DMS53 treated with DMSO at 0.1 percent for 48 hours (cell line): ENCODE measurements around the gene ACADVL.
"Not testable (repeated sequence)": the region's sequence is repeated elsewhere in the genome, so short reads cannot be mapped to it uniquely, and the experiment has no call there.

Experiments used
- DNase-seq: peaks from one replicate; lab custom pipeline; 2025; ENCODE audit not compliant: unreplicated experiment; lab: John Stamatoyannopoulos, UW

Gene ACADVL

DNA sequence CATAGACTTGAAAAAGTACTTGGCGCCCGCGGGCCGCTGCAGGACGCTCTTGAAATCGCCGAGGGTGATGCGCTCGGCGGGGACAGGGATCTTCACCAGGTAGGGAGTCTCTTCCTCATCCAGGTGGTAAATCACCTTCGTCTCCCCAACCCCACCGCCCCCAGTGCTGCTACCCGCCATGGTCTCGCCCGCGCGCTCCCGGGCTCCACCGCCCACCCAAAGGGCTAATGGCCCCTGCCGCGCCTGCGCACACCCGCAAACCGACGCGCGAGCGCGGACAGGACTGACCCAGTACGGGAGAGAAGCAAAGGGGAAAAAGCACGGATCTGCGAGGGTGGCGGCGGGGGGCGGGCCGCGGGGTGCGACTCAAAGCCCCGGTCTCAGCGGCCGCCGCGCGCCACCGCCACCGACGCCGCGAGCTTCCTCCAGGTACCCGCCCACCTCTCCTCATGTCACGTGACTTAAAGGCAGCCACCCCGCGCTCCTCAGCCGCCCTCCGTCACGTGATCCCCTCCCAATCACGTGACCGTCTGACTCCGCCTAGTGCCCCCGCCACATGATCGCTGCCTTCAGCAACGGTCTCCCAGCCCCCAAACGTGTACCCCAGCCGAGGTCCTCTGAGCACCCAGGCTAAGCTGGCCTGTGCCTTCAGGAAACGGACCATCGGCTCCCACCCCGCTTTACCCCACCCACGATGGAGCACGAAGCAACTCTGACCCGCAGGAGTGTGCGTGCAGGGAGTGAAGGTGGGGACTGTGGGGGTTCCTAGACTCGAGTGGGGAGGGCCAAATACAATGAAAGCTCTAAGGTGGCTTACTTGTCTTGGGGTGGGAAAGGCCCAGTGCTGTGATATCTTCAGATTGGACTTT, 14.6 kb downstream of the ACADVL start, which contains the start of gene DVL2:
DVL2 (minus strand) TSS at position 435 of the 869 bp plus-strand sequence; CDS start at position 180, 255 bp downstream.
- DNase-seq = peak; percentile 92

DNA sequence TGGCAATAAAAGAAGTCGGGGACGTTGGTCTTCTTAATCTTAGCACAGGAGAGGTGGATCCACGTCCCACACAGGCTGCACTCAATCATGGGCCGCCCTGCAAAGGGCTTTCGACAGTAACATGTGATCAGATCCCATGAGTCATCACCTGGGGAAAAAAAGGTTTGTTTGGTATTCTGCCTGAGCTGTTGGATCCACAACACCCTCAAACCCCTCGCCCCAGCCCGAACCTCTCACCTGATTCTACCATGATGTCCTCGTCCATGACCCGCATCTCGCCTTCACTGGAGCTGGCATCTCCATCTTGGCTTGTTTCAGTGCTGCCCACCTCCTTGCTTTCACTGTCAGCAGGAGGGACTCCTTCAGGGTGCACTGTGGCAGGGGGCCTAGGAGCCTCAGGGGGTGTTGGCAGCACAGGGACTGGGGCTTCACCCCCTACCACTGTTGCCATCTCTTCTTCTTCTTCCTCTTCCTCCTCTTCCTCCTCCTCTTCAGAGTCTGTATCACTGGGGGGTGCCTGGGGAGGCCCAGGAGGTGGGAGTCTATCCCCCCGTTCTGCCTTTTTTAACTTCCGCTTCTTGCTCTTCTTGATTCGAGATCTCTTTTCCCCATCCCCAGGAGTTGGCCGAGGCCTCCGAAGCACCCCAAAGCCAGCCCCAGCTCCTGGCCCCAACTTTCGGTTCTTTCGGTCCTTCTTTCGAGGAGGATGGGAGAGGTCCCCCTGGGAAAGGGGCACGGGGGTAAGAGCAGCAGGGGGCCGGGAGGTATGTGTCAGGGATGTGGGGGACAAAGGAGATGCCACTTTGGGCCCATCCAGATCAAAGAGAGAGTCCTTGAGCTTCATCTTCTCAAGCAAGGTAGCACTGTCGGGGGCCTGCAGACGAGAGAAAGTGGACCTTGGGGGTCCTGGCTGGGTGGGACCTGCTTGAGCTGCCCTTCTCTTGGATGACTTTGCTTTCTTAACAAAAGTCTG, 16.2 kb downstream of the ACADVL start:
- no peak for DNase-seq

DNA sequence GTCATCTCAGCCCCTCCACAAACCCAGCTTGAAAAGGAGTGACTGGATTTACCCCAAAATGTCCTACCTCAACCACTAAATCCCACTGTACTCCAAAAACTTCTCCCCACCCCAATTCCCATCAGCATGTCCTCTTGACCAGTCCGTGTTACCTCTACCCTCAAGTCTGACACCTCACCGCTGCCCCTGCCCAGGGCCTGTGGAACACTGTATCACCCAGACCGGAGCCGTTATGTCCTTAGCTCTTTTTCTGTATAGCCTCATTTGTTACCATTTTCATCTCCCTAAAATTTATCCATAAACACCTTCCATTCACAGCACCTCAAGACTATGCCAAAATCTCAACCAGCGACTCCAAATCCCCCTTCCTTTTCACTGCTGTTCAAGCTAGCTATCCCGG, 17.1 kb downstream of the ACADVL start:
- no peak for DNase-seq

DNA sequence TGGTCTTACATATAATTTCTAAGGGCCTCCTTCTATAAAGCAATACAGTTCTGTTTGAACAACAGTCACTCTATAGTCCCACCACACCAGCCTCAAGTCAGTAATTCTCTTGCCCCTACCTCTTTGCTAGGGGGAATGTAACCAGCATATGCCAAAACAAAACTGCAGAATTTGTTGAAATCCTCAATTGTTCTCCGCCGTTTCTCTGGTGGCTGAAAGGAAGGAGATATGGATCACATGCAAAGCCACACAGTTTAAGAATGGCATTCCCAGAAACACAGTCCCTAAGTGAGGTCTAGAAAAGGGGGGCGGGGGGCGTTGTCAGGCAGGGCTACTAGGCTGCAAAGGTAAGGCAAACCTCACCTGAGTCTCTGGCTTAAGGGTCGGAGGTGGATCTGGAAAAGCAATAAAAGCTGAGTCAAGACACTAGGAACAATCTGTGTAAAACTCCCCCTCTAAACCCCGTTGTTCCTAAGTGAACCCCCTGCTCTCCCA, 17.6 kb downstream of the ACADVL start:
- no peak for DNase-seq

DNA sequence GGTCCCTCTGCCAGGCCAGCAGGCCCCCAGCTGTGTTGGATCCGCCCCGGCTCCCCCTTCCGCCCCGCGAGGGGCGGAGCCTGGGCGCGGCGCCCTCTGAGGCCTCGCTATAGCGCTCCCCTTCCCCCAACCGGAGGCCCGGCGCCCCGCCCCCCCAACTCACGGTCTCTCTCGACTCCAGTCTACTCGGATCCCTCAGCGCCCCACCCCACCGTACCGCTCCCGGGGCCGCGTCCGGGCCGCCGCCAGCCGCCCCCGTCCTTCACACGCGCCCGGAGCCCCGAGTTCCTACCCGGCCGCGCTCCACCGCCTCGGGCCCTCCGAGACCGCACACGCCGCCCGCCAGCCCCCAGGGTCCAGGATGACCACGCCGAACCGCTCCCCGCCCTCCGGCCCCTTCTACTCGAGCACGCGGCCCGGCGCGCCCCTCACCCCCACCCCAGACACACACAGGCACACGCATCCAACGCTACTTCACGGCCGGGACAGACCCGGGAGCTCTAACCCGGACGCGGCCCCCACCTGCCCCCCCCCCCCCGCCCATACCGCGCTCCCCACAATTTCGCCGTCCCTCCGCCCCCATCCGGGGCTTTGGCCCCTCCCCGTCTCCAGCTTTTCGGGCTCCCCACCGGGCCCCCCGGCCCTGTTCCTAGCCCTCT, 18.2 kb downstream of the ACADVL start:
- DNase-seq = no peak

DNA sequence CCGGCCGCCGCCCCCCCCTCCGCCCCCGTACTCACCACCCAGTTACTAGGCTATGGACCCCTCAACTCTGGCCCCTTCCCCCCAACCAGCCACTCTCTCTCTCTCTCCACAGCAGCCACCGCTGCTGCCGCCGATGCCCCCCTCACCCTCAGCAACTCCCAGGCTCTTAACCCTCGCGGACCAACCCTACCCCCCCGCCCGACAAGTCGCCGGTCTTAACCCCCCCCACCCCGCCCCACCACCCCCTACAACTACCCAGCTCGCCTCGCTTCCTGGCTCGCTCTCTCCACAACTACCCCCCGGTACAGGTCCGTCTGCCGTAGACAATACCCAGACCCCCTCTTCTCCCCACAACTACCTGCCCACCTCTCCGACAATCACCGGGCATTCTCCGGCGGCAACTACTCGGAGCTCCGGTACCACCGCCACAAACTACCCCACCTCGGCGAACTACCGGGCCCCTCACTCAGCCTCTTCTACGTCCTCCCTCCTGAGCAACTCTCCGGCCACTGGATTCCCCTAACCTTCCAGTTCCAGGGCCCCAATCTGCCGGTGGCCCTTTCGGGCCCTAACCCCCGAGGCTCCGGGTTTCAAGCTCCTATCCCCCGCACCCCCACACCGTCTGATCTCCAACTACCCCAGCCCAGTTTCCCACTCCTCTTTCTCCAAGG, 18.8 kb downstream of the ACADVL start:
- no peak for DNase-seq

DNA sequence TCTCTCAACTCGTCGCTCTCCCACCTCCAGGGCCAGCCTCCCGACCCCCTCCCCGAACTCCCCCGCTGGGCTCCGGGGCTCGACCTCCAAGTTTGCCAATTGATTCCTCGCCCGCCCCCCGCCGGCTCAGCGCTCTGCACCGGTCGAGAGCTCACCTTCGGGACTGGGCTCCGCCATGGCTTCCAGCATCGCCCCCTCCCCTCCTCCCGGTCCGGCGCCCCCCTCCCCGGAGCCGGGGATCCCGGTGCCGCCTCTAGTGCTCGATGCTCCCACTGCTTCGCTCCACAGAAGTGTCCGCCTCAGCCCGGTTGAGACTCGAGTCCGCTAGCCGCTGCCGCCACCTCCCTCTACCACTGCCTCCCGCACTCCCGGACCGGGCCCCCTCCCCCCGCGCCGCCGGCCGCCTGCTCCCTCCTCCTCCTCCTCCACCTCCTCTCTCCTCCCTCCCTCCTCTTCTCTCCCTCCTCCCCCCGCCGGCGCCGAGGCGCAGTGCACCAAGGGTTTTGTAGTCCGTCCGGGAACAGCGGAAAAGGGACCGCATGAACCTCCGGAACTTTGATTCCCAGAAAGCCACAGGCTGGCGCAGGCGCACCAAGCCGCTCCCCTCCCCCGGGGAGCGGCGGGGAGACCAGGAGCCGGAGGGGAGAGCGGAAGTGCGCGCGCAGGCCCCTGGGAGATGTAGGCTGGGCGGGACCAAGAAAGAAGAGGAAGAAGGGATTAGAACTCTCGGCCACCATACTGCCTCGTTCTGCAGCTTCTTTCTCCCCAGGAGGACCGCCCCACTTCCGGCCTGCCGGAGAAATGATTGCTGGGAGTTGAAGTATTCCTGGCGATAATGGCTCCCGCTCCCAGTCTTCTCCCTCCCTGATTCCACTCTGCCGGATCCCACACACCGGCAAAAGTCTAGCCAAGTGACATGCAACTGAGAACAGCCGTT, 19.6 kb downstream of the ACADVL start, which contains the start of gene PHF23:
PHF23 (minus strand) TSS at position 367 of the 937 bp plus-strand sequence; CDS start at position 189, 178 bp downstream.
- peak; percentile 99 for DNase-seq

DNA sequence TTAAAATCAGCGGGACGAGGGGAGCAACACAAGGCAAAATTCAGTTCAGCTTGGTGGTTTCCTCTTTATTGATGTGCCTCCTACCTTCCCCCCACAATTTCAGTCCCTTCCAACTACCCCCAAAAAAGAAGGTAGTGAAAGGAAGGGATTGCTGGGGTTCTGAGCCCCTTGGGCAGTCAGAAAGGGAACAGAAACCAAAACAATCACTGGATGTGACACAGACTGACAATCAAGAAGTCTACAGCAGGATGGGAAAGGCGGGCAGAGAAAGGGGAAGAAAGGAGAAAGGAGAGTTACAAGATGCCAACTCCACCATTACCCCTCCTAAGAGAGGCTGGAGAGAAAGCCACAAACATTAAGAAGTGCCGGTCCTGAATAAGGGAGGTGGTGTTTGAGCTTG, 20.6 kb downstream of the ACADVL start:
- no peak for DNase-seq

DNA sequence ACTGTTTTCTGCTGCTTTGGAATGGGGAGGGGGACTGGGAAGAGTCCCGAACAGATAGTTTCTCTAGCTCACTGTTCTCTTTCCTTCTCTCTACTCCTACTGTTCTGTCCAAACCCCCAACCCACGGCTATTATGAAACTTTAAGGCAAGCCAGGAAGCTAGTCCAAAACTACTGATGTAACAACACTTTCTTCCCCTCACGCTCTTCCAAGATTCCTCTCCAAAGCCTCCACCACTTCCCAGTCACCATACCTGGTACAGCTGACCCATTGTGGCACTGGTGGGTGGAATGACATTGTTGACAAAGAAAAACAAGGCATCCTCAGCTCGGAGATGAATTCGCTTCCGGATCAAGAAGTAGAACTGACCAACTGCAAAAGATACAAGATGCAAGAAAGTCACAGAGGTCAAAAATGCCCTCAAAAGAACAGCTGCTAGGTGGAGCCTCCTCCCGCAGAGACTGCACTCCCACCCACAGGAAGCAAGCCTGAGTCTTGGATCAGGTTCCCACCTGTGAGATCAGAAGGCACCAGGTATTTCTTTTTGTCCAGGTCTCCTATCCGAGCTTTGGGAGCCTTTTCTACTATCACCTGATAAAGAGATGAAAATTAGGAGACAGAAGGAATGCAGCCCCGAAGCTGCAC, 21.5 kb downstream of the ACADVL start:
- no peak for DNase-seq

DNA sequence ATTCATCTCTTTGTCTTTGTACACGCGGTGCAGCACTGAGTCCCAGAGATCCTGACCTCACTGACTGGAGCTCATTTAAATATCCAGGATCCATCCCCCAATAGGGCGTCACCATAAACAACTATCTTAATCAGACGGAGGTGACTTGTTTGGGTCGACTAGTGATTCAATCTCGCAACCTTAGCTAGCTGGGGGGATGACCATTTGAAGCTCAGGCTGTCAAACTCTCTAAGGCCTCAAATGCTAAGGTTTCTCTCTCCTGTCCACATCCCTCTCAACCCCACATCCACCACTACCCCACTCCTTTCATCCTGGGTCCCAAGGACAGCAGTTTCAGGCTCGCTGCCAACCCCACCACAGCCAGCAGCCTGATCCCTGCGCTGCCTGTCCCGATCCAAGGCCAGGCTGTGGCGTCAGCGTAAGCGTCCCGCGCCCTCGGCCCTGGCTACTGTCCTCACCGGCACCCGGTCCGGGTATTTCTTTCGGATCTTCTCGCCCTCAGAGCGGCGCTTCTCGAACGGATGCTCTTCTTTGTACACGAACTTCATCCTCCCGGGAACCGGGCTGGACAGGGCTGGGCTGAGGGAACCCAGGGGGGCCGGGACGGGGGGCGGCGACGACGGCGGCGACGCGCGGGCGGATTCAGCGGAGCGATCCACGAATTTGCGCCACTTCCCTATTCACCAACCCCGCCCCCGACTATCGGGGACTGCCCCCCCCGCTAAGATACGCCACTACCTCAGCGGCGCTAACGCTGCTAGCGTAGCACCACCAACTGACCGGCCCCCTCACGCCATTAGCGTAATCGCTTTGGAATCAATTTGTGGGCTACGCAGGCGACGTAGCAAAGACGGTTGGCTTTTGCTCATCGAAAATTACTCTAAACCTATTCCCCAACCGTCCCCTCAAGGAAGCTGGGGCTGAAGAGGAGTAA, 22.3 kb downstream of the ACADVL start, which contains the start of gene GABARAP:
GABARAP (minus strand) TSS at position 667 of the 934 bp plus-strand sequence; CDS start at position 548, 119 bp downstream.
- DNase-seq = peak; percentile 94

DNA sequence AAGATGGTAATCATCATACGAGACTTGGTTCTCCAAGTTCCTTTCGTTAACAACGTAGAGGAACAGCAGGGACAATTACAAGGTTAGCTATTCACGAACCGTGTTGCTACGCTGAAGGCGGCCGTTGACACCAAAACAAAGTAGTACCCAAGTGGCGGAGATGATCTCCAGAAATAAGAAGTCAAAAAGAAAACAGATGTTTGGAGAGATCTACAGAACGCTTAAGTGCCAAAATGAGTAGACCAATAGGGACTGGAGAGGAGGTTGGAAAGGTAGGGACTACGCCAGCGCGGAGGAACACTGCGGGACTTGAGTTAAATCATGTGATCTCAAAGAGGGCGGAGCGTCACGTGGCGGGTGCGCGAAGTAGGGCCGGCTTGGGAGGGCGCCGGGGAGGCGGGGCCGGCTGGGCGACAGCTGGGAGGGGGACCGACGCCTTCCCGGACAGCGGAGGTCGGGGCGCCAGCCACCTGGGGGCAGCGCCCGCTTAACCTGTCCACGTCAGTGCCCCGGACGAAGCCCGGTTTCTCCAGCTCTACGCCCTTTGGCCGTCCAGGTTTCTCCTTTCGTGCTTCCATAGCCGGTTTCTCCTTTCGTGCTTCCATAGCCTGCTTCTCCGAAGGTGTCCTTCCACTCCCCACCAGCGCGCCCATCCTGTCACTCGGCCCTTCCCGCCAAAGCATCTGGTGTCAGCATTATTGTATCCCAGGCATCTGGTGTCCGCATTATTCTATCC, 23.1 kb downstream of the ACADVL start:
- peak; percentile 96 for DNase-seq

DNA sequence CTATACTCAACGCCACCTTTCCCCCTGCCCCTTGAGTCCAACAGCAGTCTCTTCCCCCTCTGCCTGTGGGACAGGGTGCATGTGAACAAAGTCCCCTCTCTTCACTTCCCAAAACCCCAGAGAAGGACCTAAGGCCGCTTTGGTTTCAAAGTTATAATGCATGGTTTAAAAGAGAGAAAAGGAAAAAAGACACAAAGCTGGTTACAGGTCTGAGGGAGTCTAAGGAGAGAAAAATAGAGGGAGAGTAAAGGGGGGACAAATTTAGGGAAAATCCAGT, 23.7 kb downstream of the ACADVL start:
- DNase-seq = no peak

DNA sequence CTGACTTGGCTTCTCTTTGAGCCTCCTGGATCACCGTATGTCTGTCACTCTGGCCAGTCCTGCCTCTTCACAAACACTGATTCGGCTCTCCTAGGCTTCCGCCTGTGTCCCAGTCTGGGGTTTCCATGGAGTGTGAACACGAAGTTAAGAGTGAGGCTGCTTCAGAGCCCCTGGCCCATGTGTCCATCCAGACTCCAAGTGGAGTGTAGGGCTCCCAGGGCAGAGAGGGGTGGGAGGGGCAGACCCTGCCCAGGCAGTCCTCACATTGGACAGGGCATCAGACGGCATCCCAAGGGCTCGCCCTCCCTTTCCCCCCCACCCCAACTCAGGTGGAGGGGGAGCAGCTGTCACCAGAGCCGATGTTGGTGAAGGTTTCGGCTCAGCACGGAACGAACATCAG, 24.1 kb downstream of the ACADVL start:
- DNase-seq = not testable (repeated sequence)

DNA sequence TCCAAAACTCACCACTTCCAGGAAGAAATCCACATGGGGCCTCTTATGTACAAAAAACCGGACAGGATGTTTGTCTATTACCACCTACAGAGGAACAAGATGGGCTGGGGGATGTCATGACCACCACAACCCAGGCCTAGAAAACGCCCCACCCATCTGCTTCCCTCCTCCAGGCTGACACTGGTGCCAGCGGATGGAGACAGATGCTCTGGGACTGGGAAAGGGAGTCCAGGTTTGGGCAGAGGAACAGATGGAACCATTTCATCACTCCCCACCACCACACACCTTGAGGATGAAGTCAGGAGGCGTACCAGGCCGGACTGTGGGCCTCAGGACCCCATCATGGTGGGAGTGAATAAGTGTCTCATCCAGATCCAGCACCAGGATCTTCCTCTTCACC, 27.0 kb downstream of the ACADVL start:
- no peak for DNase-seq

DNA sequence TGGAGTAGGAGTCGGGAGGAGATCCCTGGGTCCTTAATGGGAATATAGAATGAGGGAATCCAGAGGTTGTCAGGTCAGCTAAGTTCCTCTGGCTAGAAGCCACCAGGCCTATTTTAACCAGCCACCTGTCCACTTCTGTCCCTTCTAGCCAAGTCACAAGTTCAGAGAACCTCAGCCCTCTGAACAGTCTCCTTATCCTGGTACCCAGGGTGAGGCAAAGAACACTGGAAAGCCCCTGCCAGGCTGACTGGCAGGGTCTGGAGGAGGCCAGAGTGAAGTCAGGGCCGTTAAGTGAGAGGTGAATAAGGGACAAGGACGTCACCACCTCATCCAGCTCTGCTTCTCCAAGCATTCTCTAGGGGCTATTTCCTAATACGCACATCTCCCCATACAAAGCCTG, 29.1 kb downstream of the ACADVL start:
- DNase-seq = no peak

DNA sequence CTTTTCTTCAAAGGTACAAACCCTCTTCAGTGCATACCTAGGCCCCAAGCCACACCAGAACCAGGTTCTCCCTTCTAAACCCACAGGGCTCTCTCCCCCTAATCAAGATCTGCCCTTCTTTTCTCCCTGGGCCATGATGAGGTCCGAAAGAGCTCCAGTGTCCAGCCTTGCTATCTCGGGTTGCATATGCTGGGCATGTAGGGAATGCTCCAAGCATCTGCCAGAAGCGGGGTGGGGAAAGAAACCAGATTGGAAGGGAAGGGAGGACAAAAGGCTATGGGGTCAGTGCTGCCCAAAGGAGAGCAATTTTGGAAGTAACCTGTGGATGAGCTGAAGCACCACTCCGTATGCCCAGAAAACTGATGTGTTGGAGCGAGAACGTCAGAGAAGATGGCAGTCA, 29.5 kb downstream of the ACADVL start:
- no peak for DNase-seq

DNA sequence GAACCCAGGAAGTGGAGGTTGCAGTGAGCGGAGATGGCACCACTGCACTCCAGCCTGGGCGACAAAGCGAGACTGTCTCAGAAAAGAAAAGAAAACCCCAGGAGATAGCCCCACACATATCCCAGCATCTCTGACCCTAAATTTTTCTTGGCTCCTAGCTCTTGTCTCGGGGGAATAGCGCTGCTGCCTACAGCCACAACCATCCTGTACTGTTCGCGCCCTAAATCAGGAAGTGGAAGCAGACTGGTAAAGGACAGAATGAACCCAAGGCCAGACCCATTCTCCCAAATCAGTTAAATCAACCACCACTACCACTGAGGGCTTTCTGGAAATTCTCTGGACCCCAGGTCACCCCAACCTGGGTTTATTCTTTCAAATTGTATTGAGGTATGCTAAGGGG, 30.1 kb downstream of the ACADVL start:
- no peak for DNase-seq
